Endothelial cell of hepatic sinusoid (primary cell): ENCODE results near the gene VEZT.

Source experiments
- in situ Hi-C: cut with HindIII; loops from 2 replicates; pipeline ENCODE4 v1.10.0; 2017; ENCODE audit warnings: low sequenced_read_pairs

Gene VEZT

DNA sequence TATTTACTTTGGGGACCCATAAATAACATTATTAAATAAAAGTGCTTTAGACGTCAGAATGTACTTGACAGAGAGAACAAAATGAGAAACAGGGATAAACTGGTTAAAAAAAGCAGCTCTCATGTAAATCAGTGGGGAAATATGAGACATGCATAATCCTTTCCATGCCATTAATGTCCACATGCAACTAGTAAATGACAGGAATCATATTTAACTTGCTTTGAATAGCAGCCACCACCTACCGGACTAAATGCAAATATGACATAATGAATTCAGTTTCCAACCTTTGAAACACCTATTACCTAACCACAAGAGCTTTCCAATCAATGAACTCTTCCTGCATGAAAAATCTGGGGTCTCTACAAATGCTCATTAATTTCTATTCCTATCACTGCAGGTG is 20.0 kb upstream of the VEZT start:
- in situ Hi-C loops = no loop called here

- in situ Hi-C loops = no loop called here
Measured at GRCh38 chr12:95198914-95199313, 18.7 kb upstream of the VEZT start.

DNA sequence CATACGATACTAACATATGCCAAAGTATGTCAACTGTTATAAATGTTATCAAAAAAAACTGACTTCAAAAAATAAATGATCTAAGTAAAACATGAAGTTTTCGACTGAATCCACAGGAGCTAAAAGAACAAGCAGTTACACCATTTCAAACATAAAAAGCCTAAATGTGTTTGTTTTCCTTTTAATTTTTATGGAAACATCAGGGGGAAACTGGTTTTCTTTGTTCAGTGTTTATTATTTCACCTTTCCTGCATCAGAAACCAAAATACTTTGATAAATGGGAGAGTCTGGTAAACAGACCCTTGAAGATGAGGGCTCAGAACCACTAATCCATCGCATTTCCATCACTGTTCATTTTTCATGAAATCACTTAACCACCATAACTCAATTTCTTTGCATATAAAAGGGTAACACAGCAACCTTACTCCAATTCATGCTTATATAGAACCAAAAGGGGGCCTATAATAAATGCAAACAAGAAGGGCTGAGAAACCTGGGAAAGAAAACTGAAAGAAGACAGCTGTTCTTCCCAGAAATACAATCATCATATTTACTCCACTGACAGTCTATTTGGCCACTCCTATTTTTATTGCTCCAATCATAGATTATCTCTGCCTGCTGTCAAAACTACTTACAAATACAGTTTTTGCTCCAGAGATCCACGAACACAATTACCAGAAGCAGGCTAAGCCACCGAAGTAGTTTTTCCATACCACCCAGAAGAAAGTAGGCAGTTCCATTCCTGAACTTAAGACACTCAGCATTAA is 17.3 kb upstream of the VEZT start:
- in situ Hi-C loops = no loop called here

- in situ Hi-C loops = no loop called here
Measured at GRCh38 chr12:95201056-95201670, 16.4 kb upstream of the VEZT start.

DNA sequence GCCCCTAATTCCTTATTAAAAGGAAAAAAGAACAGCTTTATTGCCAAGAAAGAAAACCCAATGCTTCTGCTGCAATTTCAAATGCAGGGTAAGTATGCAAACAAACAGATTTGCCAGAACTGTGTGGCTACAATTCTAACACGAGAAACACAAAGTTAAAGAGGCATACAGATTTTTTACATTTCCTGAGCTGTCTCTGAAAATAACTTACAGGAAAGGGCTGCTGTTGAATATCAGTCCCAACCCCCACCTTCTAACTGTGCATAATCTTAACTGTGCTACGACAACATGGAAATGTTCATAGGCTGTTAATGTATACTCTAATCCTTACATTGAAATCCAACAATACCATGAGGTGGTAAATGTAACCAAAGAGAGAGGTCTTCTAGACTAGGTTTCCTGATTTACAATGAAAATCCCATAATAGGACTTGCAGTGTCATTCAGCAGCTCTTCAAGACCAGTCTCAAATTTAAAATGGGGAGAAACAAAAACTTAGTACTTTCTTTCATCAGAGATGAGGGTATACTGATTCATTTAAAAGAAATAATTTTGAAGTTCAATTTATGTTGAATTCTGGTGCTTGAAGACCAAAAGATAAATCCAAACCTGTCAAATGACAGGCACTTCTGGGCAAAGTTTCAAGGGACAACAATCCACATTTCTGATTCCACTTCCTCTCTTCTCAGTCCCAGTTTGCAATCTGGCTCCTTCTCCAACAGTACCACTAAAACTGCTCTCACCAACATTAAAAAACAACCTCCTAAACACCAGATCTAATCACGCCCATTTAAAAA is 14.7 kb upstream of the VEZT start:
- in situ Hi-C loops = no loop called here

GRCh38 chr12:95203487-95204030 is 14.0 kb upstream of the VEZT start:
- in situ Hi-C loops = no loop called here

- in situ Hi-C loops = no loop called here
Measured at GRCh38 chr12:95204141-95204866, 13.3 kb upstream of the VEZT start.

- in situ Hi-C loops = no loop called here
Measured at GRCh38 chr12:95205016-95205624, 12.5 kb upstream of the VEZT start.

DNA sequence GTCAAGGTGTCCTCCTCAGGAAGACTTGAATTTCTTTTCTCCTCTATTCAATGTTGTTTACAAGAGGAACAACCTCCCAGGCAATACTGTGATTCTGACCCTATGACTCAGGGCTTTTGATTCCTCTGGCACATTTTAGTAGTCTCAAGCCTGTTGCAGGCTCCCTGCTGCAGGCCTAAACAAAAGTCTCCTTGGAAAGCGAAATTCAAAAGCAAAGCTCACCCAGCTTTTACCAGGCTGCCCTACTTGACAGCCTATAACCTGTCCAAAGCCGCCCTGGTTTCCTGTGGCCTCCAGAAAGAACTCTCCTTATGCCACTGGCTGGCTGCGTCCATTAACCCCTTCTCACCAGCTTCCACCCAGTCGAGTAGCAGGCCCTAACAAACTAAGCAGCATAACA is 11.9 kb upstream of the VEZT start:
- in situ Hi-C loops = no loop called here

GRCh38 chr12:95206916-95207315 is 10.7 kb upstream of the VEZT start:
- in situ Hi-C loops = no loop called here

DNA sequence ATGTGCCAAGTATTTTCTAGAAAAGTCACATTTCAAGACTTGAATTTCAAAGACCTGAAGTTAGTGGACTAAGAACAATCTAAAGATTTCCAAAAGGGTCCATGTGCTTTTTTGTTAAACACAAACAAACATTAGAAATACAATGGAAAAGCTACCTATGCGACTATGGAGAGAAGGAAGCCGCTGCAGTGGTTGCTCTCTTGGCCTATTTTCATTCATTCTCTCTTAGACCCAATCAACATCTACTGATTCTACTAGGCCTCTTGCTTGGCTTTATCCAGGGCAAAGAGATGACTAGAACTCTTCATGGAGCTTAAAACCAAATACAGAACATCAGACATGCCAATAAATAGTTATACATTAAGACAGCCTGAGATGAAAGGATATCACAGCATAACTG is 10.2 kb upstream of the VEZT start:
- in situ Hi-C loops = no loop called here

DNA sequence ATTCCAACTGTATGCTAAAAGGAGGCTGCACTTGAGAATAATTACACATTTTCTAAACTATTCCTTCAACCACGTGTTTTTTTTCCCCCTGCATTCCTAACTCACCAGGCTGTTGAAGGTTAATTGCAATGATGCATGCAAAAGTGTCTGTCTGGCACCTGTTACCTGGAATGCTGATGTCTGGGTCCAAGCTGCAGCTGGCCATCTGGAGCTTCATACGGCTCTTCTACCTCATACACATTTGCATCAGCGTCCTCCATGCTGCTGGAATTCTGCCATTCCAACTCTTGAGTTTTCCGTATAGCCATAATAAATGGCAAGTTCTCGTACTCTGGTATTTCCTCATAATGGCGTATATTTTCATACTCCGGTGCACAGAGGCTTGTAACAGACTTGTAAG is 8.9 kb upstream of the VEZT start:
- in situ Hi-C loops = no loop called here

- in situ Hi-C loops = no loop called here
Measured at GRCh38 chr12:95212586-95212985, 5.0 kb upstream of the VEZT start.

- in situ Hi-C loops = no loop called here
Measured at GRCh38 chr12:95213119-95213518, 4.5 kb upstream of the VEZT start.

DNA sequence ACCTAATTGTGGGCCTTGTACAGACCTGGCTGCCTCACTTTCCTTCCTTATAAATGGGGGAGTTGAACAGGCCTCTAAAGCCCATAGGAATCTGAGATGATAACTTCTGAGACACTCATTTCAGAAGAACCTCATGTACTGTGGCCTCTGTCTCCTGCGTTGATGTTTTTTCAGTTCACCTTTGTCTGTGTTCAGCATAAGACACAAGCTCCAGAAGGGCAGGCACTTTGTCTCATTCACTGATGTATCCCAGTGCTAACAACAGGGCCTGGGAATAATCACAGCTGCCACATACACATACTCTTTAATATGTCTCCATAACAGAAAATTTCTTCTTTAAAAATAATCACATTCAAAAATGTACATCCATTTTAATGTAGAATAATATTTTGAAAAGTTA is 3.7 kb upstream of the VEZT start:
- in situ Hi-C loops = no loop called here

GRCh38 chr12:95214466-95214865 is 3.1 kb upstream of the VEZT start:
- in situ Hi-C loops = no loop called here

- in situ Hi-C loops = no loop called here
Measured at GRCh38 chr12:95215949-95216348, 1.7 kb upstream of the VEZT start.

DNA sequence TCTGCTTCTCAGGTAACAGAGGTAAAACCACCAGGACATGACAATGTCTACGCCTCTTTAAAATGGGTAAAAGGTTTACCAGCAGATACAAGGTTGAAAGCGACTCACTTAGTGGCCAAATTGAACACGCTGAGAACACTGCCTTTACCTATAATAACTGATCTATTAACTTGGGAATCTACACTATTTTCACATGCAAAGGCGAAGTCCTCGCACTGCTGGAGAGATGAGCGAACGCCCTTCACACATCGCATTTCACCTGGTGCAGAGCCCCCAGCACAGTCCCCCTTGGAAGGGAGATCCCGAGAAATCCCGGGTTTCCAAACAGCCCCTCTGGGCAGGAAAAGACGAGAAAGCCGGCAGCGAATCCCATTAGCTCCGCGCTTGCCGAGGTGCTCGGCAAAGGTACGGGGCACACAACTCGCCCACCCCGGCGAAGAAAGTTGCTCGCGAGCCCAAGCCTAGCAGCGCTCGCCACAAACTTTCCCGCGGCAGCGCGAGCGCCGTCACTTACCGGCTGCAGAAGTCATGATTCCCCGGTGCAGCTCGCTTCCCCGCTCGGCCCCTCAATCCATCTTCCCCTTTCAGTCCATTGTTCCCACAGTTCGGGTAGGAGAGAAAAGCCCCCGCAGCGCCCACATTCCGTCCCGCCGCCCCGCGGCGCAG is 763 bp upstream of the VEZT start:
- in situ Hi-C loops = no loop called here

- in situ Hi-C loops = no loop called here
Measured at GRCh38 chr12:95218150-95219133, 835 bp downstream of the VEZT start.
